NK-92 (cell line): ENCODE data around the gene COQ4.
"Not testable (repeated sequence)": the region's sequence is repeated elsewhere in the genome, so short reads cannot be mapped to it uniquely, and the experiment has no call there.

ENCODE experiments used
- DNase-seq: peaks from one replicate; lab custom pipeline; 2025; ENCODE audit not compliant: unreplicated experiment; lab: John Stamatoyannopoulos, UW

Gene COQ4

GRCh38 chr9:128322404-128323211, at the start of gene COQ4, which contains the start of gene TRUB2:
TSS of gene COQ4 (plus strand) at chr9:128322839. CDS start at chr9:128322859, 20 bp downstream.
TSS of gene TRUB2 (minus strand) at chr9:128322447. CDS start at chr9:128322408, 39 bp downstream.
- DNase-seq: peak; percentile 39

GRCh38 chr9:128274245-128274644, 48.4 kb upstream of the COQ4 start:
- no peak for DNase-seq

- no peak for DNase-seq
Observed at GRCh38 chr9:128275198-128276007, 47.2 kb upstream of the COQ4 start, which contains the start of gene GOLGA2. TSS of gene GOLGA2 (minus strand) at chr9:128276007. CDS start at chr9:128275976, 31 bp downstream.

GRCh38 chr9:128276008-128276573, 46.5 kb upstream of the COQ4 start, which contains the start of gene SWI5:
TSS of gene SWI5 (plus strand) at chr9:128276276.
- peak; percentile 96 for DNase-seq

- no peak for DNase-seq
Observed at GRCh38 chr9:128276574-128277270, 45.9 kb upstream of the COQ4 start.

- DNase-seq: not testable (repeated sequence)
Observed at GRCh38 chr9:128279088-128280073, 43.3 kb upstream of the COQ4 start.

GRCh38 chr9:128280084-128280622, 42.5 kb upstream of the COQ4 start:
- DNase-seq: no peak

- no peak for DNase-seq
Observed at GRCh38 chr9:128282500-128282899, 40.1 kb upstream of the COQ4 start.

- DNase-seq: no peak
Observed at GRCh38 chr9:128285033-128285784, 37.4 kb upstream of the COQ4 start.

GRCh38 chr9:128286440-128286839, 36.2 kb upstream of the COQ4 start:
- DNase-seq: no peak

GRCh38 chr9:128288273-128289004, 34.2 kb upstream of the COQ4 start:
- DNase-seq: no peak

GRCh38 chr9:128292009-128292408, 30.6 kb upstream of the COQ4 start:
- no peak for DNase-seq

- DNase-seq: no peak
Observed at GRCh38 chr9:128293091-128293490, 29.5 kb upstream of the COQ4 start.

GRCh38 chr9:128294142-128294541, 28.5 kb upstream of the COQ4 start:
- no peak for DNase-seq

GRCh38 chr9:128296340-128297220, 26.1 kb upstream of the COQ4 start:
- DNase-seq: no peak

GRCh38 chr9:128297221-128297773, 25.3 kb upstream of the COQ4 start:
- DNase-seq: no peak
